ENCODE data around the gene PRF1. TPM values are rescaled to one million over a fixed set of nuclear protein-coding genes. Genes with fewer than 3 reads are reported as not detected.

PRF1 gene
- total and polyA plus RNA-seq, 4 donors = 2.5 to 3.1 (median 2.8) TPM

- Histone ChIP-seq H3K27me3 (ENCODE audit: control insufficient read depth in 4 of 4, insufficient read depth in 4 of 4, low read length in 3 of 4) (no peaks in the 10 kb centered on the region), H3K9me3 (ENCODE audit: control insufficient read depth in 4 of 4, low read length in 3 of 4) (no peaks in the 10 kb centered on the region), H3K9ac (ENCODE audit: low read depth in 1 of 2, low read length in 2 of 2) (no peak overlapping the region), H3K27ac (ENCODE audit: low read depth in 1 of 2, low read length in 2 of 2) (no peak overlapping the region), H3K4me1 (ENCODE audit: control insufficient read depth in 4 of 4, insufficient read depth in 4 of 4, low read length in 3 of 4) (no peaks in the 10 kb centered on the region), H3K36me3 (ENCODE audit: control insufficient read depth in 4 of 4, insufficient read depth in 3 of 4, low read depth in 1 of 4, low read length in 3 of 4) (no peaks in the 10 kb centered on the region), H3K4me3 (ENCODE audit: low read depth in 1 of 3, low read length in 3 of 3) (no peak overlapping the region)
- no peak for DNase-seq (ENCODE audit: low spot score)
- TF ChIP-seq NR2F2 (IDR thresholded peaks at IDR 0.05) (no peak), HNF4A (conservative IDR thresholded peaks at IDR 0.05) (no peak), GABPA (IDR thresholded peaks at IDR 0.05 in 1 of 2, conservative IDR thresholded peaks at IDR 0.05 in 1 of 2) (no peak), RAD21 (IDR thresholded peaks at IDR 0.05) (no peak), FOXA2 (IDR thresholded peaks at IDR 0.05) (no peak), TAF1 (conservative IDR thresholded peaks at IDR 0.05) (no peak)
- 81% methylated on average over 16 of the region's 16 CpGs for WGBS
Measured at GRCh38 chr10:70592746-70593512, 9.6 kb downstream of the PRF1 start.

- H3K36me3 ChIP-seq (ENCODE audit: control insufficient read depth in 4 of 4, insufficient read depth in 3 of 4, low read depth in 1 of 4, low read length in 3 of 4) = no peaks in the 10 kb centered on the region
- H3K27me3 ChIP-seq (ENCODE audit: control insufficient read depth in 4 of 4, insufficient read depth in 4 of 4, low read length in 3 of 4) = no peaks in the 10 kb centered on the region
- 80% methylated on average over 2 of the region's 2 CpGs for WGBS
- H3K4me3 ChIP-seq (ENCODE audit: low read depth in 1 of 3, low read length in 3 of 3) = no peak overlapping the region
- TF ChIP-seq HNF4G (IDR thresholded peaks at IDR 0.05) = no peak
- TF ChIP-seq YY1 (IDR thresholded peaks at IDR 0.05) = no peak
- no peaks in the 10 kb centered on the region for H3K9me3 ChIP-seq (ENCODE audit: control insufficient read depth in 4 of 4, low read length in 3 of 4)
- H3K27ac ChIP-seq (ENCODE audit: low read depth in 1 of 2, low read length in 2 of 2) = no peak overlapping the region
- H3K4me1 ChIP-seq (ENCODE audit: control insufficient read depth in 4 of 4, insufficient read depth in 4 of 4, low read length in 3 of 4) = no peaks in the 10 kb centered on the region
- no peak overlapping the region for H3K9ac ChIP-seq (ENCODE audit: low read depth in 1 of 2, low read length in 2 of 2)
- no peak for DNase-seq (ENCODE audit: low spot score)
Measured at GRCh38 chr10:70592186-70592735, 10.3 kb downstream of the PRF1 start.

GRCh38 chr10:70590655-70591416 is 11.7 kb downstream of the PRF1 start:
- 79% methylated on average over 5 of the region's 5 CpGs for WGBS
- H3K4me1 ChIP-seq (ENCODE audit: control insufficient read depth in 4 of 4, insufficient read depth in 4 of 4, low read length in 3 of 4) = no peaks in the 10 kb centered on the region
- no peak for DNase-seq (ENCODE audit: low spot score)

More at GRCh38 chr10:70590655-70591416, 11.7 kb downstream of the PRF1 start:
- TF ChIP-seq HNF4A (conservative IDR thresholded peaks at IDR 0.05) (no peak), EGR1 (IDR thresholded peaks at IDR 0.05; ENCODE audit: low read depth in 2 of 2) (no peak), HNF4G (IDR thresholded peaks at IDR 0.05) (no peak), GABPA (IDR thresholded peaks at IDR 0.05 in 1 of 2, conservative IDR thresholded peaks at IDR 0.05 in 1 of 2) (no peak), RXRA (IDR thresholded peaks at IDR 0.05) (no peak), RAD21 (IDR thresholded peaks at IDR 0.05) (no peak), SP1 (IDR thresholded peaks at IDR 0.05) (no peak), JUND (IDR thresholded peaks at IDR 0.05) (no peak), FOXA1 (IDR thresholded peaks at IDR 0.05) (no peak), REST (IDR thresholded peaks at IDR 0.05) (no peak), YY1 (IDR thresholded peaks at IDR 0.05) (no peak), FOXA2 (IDR thresholded peaks at IDR 0.05) (no peak)
- H3K4me3 ChIP-seq (ENCODE audit: low read depth in 1 of 3, low read length in 3 of 3) = no peak overlapping the region
- H3K36me3 ChIP-seq (ENCODE audit: control insufficient read depth in 4 of 4, insufficient read depth in 3 of 4, low read depth in 1 of 4, low read length in 3 of 4) = no peaks in the 10 kb centered on the region
- H3K9me3 ChIP-seq (ENCODE audit: control insufficient read depth in 4 of 4, low read length in 3 of 4) = no peaks in the 10 kb centered on the region
- no peaks in the 10 kb centered on the region for H3K27me3 ChIP-seq (ENCODE audit: control insufficient read depth in 4 of 4, insufficient read depth in 4 of 4, low read length in 3 of 4)
- H3K9ac ChIP-seq (ENCODE audit: low read depth in 1 of 2, low read length in 2 of 2) = no peak overlapping the region
- H3K27ac ChIP-seq (ENCODE audit: low read depth in 1 of 2, low read length in 2 of 2) = no peak overlapping the region
